Pancreas (tissue), 10 donors: Measurements from ENCODE around the gene CPED1. TPM values are rescaled to one million over a fixed set of nuclear protein-coding genes. Genes with fewer than 3 reads are reported as not detected.

Experiments
- ATAC-seq, 4 donors: fragments of 200-7000 bp; cut with Tn5 transposase; one replicate each; pipeline versions ENCODE4 v1.8.0 to v1.9.1; 2020; ENCODE audit warnings: mild to moderate bottlenecking in 4 of 4, moderate library complexity in 4 of 4
- DNase-seq, 6 donors: peaks; one replicate each; pipeline ENCODE4 v3.0.0-alpha.2; 2020
- FAIRE-seq: peaks from 2 replicates; lab custom pipeline; 2012; peaks lifted over from hg19 to GRCh38; lab: Jason Lieb, UNC
- H3K27ac ChIP-seq, 4 donors: fragments of 200-600 bp; sonication (generic); 1 replicate in 3 of 4; 2 replicates in 1 of 4; pipeline versions ENCODE4 v1.5.0 to v1.8.0; 2020
- H3K27me3 ChIP-seq, 4 donors: fragments of 200-600 bp; one replicate each; pipeline ENCODE4 v1.8.0; 2021
- H3K36me3 ChIP-seq, 3 donors: fragments of 200-600 bp; sonication (generic) in 1 of 3; one replicate each; pipeline versions ENCODE4 v1.5.0 to v1.8.0; 2020 to 2021
- H3K4me1 ChIP-seq, 3 donors: fragments of 200-600 bp; one replicate each; pipeline ENCODE4 v1.8.0; 2021
- H3K4me3 ChIP-seq, 4 donors: fragments of 200-600 bp; sonication (generic) in 2 of 4; one replicate each; pipeline versions ENCODE4 v1.5.0 to v1.8.0; 2020 to 2021
- H3K9me3 ChIP-seq, 4 donors: fragments of 200-600 bp; one replicate each; pipeline ENCODE4 v1.8.0; 2021
- CTCF ChIP-seq, 4 donors: fragments of 200-600 bp; sonication (generic) in 3 of 4; IDR thresholded peaks; one replicate each; pipeline versions ENCODE4 v1.5.0 to v1.8.0; 2021; ENCODE audit warnings: antibody characterized with exemption in 4 of 4
- WGBS, 2 donors: extraction: QIAGEN DNeasy Blood & Tissue Kit; methylation state at CpG; one replicate each; pipeline ENCODE4 v1.1.7; 2013; 5-methylcytosine and 5-hydroxymethylcytosine counted together
- intact Hi-C, 3 donors: fragments of 100-400 bp; cut with DNase I; formaldehyde crosslinking; loops; one replicate each; pipeline versions ENCODE4 v1.11.1 to v1.14.2; 2022
- polyA plus RNA-seq, 2 donors: library from polyadenylated mRNA; stranded (reverse); fragments of 200-250 nt; gene quantifications; one replicate each; pipeline ENCODE4 v1.2.3, GENCODE V29; 2013
- total RNA-seq, 6 donors: library from RNA; stranded (reverse); fragmentation: NEBNext Ultra II Directional in 4 of 6; extraction: Animal tissue kit (Norgen Biotek cat#: 25700) in 4 of 6; gene quantifications; one replicate each; pipeline versions ENCODE4 v1.2.1 to v1.2.4, GENCODE V29; 2021 to 2023
- donor health status: healthy with polysubstance abuse.
- donor health status: DM: no; HTN: no; CAD: no; lungs with moderate emphysema.
- donor health status: DM: no; HTN: no; CAD: no.
- donor health status: control.
- donor health status: control.
- donor health status: Bipolar disorder and iron deficiency.
- donor health status: DM: yes; HTN: yes; CAD: no.
- donor health status: DM: no; HTN: no; CAD: no.
- donor health status: DM: no; HTN: no; CAD: no.
- donor health status: DM: yes; HTN: yes; CAD: no.

The CPED1 gene
- total and polyA plus RNA-seq, 8 donors, result 0.57 to 6.1 (median 1.3) TPM

DNA sequence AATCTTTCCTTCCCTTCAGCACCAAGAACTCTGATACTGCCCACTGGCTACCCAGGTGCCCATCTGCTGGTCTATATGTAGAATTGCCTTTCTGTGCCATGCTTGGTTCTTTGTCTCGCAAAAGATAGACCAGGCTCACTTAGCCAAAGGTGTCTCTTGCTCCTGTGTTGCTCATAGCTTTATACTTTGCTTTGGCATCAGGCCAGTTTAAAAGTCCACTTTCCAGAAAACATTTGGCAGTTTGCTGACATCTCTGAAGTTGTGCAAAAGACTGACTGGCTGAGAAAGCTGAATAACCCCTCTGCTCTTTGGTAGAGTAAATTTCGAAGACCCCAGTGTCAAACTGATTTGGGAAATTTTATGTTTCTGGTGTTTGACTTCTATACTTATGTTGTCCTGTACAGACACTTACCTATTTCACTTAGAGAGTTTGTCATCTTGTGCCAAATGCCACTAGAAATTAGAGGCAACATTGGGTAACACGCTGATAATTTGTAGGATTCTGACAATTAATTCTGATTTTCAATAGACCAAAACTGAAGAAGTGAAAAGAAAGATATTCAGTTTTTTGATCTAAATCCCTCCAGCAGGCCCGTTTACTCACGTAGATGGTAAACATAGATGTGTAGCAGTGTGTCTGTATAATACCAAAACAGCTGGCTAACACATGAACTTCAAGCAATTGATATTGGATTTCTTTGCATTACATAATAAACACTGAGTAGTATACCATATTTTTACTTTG lies 91.1 kb downstream of the CPED1 start:
- 52 to 63% methylated on average over 5 of the region's 5 CpGs for WGBS, 2 donors
- Histone ChIP-seq H3K36me3 (no peaks in the 10 kb centered on the region), H3K27me3 (peaks cover 0 to 8% (median 0%) of the 10 kb centered on the region in 4 donors), H3K9me3 (no peaks in the 10 kb centered on the region), H3K27ac (no peak overlapping the region), H3K4me1 (no peaks in the 10 kb centered on the region), H3K4me3 (no peak overlapping the region)
- DNase-seq (no peak), ATAC-seq (peak in 1 of 4 donors; percentile 36), FAIRE-seq (no peak)
- TF ChIP-seq CTCF (IDR thresholded peaks at IDR 0.05), result no peak
- intact Hi-C loops, result loop anchor here in 1 of 3 donors (10.0 kb wide), 1 partner anchor 95 kb away; the partner anchor contains the start of gene CPED1

DNA sequence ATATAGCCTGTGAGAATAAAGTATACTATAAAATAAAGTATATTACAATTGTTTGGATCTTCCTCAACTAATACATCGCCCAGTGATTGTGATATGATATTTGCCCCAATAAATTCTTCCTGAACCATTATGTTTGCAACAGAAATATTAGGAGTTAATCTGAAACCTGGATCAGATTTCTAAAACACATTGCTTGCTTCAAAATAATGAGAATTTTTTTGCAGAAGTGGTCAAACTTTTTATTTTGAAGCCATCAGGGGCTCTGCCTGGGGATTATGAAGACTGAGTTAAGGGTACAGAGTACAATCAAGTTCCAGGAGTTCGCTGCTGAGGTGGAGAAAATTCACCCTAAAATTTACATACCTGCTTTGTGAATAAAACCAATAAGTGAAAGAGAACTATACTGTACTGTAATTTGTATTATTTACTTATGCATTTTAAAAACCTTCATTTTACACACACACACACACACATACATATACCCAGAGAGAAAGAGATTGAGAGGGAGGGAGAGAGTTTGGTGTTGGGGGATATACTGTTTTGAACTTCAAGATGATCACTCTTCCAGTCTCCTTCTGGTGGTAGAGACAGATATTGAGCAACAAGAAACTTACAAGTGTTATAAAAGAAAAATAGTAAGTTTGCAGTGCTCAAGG lies 91.9 kb downstream of the CPED1 start:
- 85 to 89% methylated on average over 2 of the region's 2 CpGs for WGBS, 2 donors
- no peaks in the 10 kb centered on the region for H3K36me3 ChIP-seq
- no peak for TF ChIP-seq CTCF (IDR thresholded peaks at IDR 0.05)
- no peaks in the 10 kb centered on the region for H3K9me3 ChIP-seq
- intact Hi-C loops, result loop anchor here in 1 of 3 donors (10.0 kb wide), 1 partner anchor 96 kb away; the partner anchor contains the start of gene CPED1
- no peaks in the 10 kb centered on the region for H3K4me1 ChIP-seq
- ATAC-seq, result no peak
- no peak for FAIRE-seq
- DNase-seq, result no peak
- H3K4me3 ChIP-seq, result no peak overlapping the region
- peaks cover 0 to 8% (median 0%) of the 10 kb centered on the region in 4 donors for H3K27me3 ChIP-seq
- H3K27ac ChIP-seq, result no peak overlapping the region

GRCh38 chr7:121080913-121081326 lies 92.4 kb downstream of the CPED1 start:
- FAIRE-seq (no peak), DNase-seq (no peak), ATAC-seq (no peak)
- TF ChIP-seq CTCF (IDR thresholded peaks at IDR 0.05), result no peak
- H3K27me3 ChIP-seq, result peaks cover 0 to 8% (median 0%) of the 10 kb centered on the region in 4 donors
- 46 to 53% methylated on average over 4 of the region's 4 CpGs for WGBS, 2 donors
- no peak overlapping the region for H3K27ac ChIP-seq
- H3K4me3 ChIP-seq, result no peak overlapping the region
- H3K4me1 ChIP-seq, result no peaks in the 10 kb centered on the region
- no peaks in the 10 kb centered on the region for H3K36me3 ChIP-seq
- intact Hi-C loops, result loop anchor here in 1 of 3 donors (10.0 kb wide), 1 partner anchor 96 kb away; the partner anchor contains the start of gene CPED1
- H3K9me3 ChIP-seq, result no peaks in the 10 kb centered on the region

GRCh38 chr7:121081327-121081936 lies 92.9 kb downstream of the CPED1 start:
- intact Hi-C loops, result loop anchor here in 1 of 3 donors (10.0 kb wide), 1 partner anchor 97 kb away; the partner anchor contains the start of gene CPED1
- DNase-seq, result no peak
- Histone ChIP-seq H3K4me3 (no peak overlapping the region), H3K9me3 (no peaks in the 10 kb centered on the region), H3K27ac (no peak overlapping the region), H3K27me3 (peaks cover 0 to 8% (median 0%) of the 10 kb centered on the region in 4 donors), H3K36me3 (no peaks in the 10 kb centered on the region), H3K4me1 (no peaks in the 10 kb centered on the region)
- peak; percentile 48 to 80 (median 70) for TF ChIP-seq CTCF (IDR thresholded peaks at IDR 0.05)
- peak; percentile 94 for FAIRE-seq
- WGBS, 2 donors, result 42 to 44% methylated on average over 3 of the region's 3 CpGs
- ATAC-seq, result peak; percentile 58 to 92 (median 86)
